Effector memory CD4-positive, alpha-beta T cell (primary cell): ENCODE results near the gene SULT2B1.

Source experiments
- DNase-seq, 3 donors: peaks; one replicate each; pipeline ENCODE4 v3.0.0-alpha.2; 2020
- H3K27ac ChIP-seq: 2 replicates; pipeline ENCODE4 v1.7.0; 2013; ENCODE audit warnings: mild to moderate bottlenecking, low read length, moderate library complexity; ENCODE audit not compliant: insufficient read depth, poor library complexity, severe bottlenecking
- H3K27me3 ChIP-seq: replicated peaks from 2 replicates; pipeline ENCODE4 v1.7.0; 2013; ENCODE audit warnings: mild to moderate bottlenecking, low read length; ENCODE audit not compliant: insufficient read depth, control insufficient read depth, poor library complexity, severe bottlenecking
- H3K36me3 ChIP-seq: 2 replicates; pipeline ENCODE4 v1.7.0; 2013; ENCODE audit warnings: mild to moderate bottlenecking, low read length, moderate library complexity; ENCODE audit not compliant: control insufficient read depth, insufficient read depth
- H3K4me1 ChIP-seq: 2 replicates; pipeline ENCODE4 v1.7.0; 2013; ENCODE audit warnings: low read length, mild to moderate bottlenecking; ENCODE audit not compliant: control insufficient read depth, insufficient read depth, poor library complexity, severe bottlenecking
- H3K4me3 ChIP-seq: 2 replicates; pipeline ENCODE4 v1.7.0; 2013; ENCODE audit warnings: low read length, low read depth, mild to moderate bottlenecking; ENCODE audit not compliant: insufficient read depth, poor library complexity, severe bottlenecking
- H3K9me3 ChIP-seq: 2 replicates; pipeline ENCODE4 v1.7.0; 2013; ENCODE audit warnings: mild to moderate bottlenecking, low read length, moderate library complexity; ENCODE audit not compliant: control insufficient read depth

SULT2B1 gene

DNA sequence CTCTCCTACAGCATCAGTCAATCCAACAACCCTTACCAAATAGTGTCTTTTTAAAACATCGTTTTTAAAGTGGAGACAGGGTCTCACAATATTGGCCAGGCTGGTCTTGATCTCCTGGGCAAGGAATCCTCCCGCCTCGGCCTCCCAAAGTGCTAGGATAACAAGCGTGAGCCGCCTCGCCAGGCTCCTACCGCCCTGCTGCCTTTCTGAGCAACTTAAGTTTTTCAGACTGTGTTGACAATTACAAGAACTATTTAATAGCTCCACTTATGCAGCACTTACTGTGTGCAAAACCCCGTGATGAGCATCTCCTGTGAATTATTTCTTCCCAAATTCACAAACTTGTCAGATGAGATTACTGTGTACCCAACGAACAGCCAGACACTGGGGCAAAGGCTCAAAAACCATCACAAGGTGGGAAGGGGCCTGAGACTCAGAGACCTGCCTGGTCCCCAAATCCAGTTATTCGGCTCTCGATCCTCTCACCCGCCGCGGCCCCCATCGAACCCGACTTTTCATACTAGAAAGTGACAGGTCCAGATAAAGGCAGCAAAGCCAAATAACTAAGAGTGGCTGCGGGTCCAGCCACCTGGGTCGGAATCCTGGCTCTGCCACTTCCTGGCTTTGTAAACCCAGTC is 66.4 kb downstream of the SULT2B1 start:
- Histone ChIP-seq H3K4me1 (peaks cover 36% of the 10 kb centered on the region), H3K27ac (peak overlapping the region; percentile 88), H3K4me3 (peak overlapping the region; percentile 93), H3K27me3 (no peaks in the 10 kb centered on the region), H3K9me3 (no peaks in the 10 kb centered on the region), H3K36me3 (peaks cover 32% of the 10 kb centered on the region)
- DNase-seq = no peak

DNA sequence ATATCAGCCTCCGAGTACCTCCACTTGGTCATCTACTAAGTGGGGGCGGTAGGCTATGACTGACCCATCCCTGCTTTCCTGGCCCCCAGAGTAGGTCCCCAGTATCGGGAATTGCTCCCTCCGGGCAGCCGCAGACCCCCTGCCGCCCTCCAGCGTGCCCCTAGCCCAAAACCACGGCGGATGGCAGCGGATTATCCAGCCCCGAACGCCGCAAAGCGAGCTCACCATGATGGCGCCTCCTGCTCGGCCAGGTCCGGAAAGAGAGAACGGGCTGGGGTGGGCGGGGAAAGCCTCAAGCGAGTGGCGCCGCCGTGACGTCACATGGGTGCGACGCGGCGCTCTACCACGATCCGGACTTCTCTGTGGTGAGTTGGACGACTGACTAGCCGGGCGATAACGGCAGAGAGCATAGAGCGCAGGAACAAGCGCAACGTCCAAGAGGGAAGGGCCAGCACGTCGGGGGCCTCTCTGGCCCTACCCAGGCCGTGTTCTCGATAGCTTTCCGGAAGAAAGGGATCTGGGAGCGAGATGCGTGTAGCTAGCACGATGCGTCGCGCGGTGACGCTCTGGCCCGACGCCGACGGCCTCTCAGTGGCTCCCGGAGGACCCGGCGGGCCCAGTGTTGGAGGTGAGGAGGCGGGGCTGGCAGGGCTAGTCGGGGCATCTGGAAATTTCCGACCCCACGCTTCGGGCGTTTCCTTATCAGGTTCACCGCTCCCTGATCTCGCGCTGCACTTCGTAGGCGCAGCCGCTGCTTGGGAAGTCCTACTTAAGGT is 67.1 kb downstream of the SULT2B1 start, which contains the start of the genes RPL18 and SPHK2:
RPL18 (minus strand) TSS at position 263 of the 776 bp plus-strand sequence; CDS start at position 228, 35 bp downstream.
SPHK2 (plus strand) TSS at position 591 of the 776 bp plus-strand sequence. CDS start 1,009 bp downstream, outside the sequence.
- peak; percentile 90 to 92 (median 91) for DNase-seq
- H3K27me3 ChIP-seq = no peaks in the 10 kb centered on the region

DNA sequence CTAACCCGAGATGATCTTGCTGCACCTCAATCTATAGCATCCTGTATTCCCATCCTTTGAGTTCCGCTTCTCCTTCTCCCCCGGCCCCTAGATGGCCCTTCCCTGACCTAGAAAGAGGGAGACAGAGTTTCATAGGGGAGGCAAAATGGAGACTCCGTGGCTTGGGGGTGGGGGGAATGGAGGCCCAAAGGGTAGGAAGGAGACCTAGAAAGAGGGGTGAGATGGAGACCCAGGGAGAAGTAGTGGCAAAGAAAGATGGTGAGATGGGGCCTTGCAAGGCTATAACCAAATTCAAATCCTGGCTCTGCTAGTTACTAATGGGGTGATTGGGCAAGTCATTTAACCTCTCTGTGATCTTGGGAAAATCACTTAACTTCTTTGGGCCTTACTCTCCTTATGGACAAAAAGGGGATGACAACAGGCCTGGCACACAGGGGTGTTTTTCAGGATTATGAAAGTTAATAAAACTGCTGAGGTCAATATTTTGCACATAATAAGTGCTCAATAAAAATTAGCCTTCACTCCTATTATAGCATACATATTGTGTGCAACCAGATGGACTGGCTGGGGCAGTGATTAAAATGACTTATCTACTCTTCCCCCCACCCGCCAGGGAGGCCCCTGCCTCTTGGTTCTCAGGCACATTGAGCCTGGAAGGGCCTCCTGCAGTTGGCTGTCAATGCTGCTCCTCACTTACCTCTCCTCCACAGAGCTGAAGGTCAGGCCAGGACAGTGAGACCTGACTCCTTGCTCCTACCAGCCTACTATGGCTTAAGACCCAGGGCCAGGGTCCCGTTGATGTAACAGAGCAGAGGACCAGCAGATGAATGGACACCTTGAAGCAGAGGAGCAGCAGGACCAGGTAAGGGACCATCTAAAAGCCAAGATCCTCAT is 68.0 kb downstream of the SULT2B1 start:
- Histone ChIP-seq H3K4me3 (peak overlapping the region; percentile 93), H3K4me1 (peaks cover 46% of the 10 kb centered on the region), H3K36me3 (peaks cover 28% of the 10 kb centered on the region), H3K27me3 (no peaks in the 10 kb centered on the region), H3K9me3 (no peaks in the 10 kb centered on the region), H3K27ac (peak overlapping the region; percentile 88)
- DNase-seq = no peak

More for the DNA sequence above, 67.1 kb downstream of the SULT2B1 start, which contains the start of the genes RPL18 and SPHK2:
- peak within 1 kb of the TSS; percentile 88 for H3K27ac ChIP-seq
- peak within 1 kb of the TSS; percentile 93 for H3K4me3 ChIP-seq
- peaks cover 42% of the 10 kb centered on the region for H3K4me1 ChIP-seq
- H3K36me3 ChIP-seq = peaks cover 32% of the 10 kb centered on the region
- H3K9me3 ChIP-seq = no peaks in the 10 kb centered on the region

DNA sequence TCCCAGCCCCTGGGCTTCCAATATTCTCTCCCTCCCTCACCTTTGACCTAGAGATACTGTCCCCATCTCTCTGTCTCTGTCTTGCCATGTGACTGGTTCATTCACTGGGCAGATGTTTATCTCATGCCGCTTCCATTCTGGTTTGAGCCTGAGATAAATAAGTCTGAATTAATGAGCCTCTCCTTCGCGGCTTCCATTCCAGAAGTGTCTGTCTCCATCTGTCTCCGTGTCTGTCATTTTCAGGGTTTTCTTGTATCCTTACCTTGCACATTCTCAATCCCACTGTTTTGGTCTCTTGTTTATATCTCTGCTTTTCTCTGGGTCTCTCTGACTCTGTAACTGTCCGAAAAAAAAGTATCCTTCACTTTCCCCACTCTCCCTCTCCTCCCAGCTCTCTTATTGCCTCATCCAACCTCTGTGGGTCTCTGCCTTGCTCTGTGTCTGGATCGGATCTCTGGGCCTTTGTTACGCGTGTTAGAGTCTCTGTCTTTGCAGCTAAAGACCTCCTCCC is 71.6 kb downstream of the SULT2B1 start:
- no peaks in the 10 kb centered on the region for H3K9me3 ChIP-seq
- no peak for DNase-seq
- peak overlapping the region; percentile 58 for H3K27ac ChIP-seq
- no peaks in the 10 kb centered on the region for H3K27me3 ChIP-seq
- H3K36me3 ChIP-seq = no peaks in the 10 kb centered on the region
- H3K4me1 ChIP-seq = peaks cover 24% of the 10 kb centered on the region
- peak overlapping the region; percentile 39 for H3K4me3 ChIP-seq

DNA sequence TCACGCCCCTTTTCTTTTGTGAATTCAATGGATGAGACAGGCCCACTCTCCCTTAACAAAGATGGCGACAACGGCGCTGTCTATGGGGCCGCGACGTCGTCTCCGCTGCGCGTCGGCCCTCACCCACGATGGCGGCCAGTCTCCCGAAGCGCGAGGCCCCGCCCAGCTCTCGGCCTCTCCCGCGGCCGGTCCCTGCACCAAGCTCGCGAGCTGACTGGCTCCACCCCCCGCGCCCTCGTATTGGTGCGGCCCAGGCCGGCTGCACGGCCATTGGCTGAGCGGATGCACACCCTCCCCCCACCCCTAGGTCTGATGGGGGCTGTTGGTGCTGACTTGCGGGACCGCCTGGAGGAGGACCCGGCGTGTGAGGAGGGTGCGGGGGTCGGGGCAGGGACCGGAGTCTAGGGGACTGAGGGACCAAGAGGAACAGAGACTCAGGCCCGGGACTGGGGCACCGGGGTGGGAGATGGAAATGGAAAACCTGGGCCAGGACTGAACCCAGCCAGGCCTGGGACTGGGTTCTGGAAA is 72.2 kb downstream of the SULT2B1 start:
- no peaks in the 10 kb centered on the region for H3K36me3 ChIP-seq
- H3K4me1 ChIP-seq = peaks cover 22% of the 10 kb centered on the region
- peak; percentile 84 to 91 (median 88) for DNase-seq
- no peaks in the 10 kb centered on the region for H3K27me3 ChIP-seq
- H3K4me3 ChIP-seq = peak overlapping the region; percentile 39
- H3K9me3 ChIP-seq = no peaks in the 10 kb centered on the region
- H3K27ac ChIP-seq = peak overlapping the region; percentile 58

DNA sequence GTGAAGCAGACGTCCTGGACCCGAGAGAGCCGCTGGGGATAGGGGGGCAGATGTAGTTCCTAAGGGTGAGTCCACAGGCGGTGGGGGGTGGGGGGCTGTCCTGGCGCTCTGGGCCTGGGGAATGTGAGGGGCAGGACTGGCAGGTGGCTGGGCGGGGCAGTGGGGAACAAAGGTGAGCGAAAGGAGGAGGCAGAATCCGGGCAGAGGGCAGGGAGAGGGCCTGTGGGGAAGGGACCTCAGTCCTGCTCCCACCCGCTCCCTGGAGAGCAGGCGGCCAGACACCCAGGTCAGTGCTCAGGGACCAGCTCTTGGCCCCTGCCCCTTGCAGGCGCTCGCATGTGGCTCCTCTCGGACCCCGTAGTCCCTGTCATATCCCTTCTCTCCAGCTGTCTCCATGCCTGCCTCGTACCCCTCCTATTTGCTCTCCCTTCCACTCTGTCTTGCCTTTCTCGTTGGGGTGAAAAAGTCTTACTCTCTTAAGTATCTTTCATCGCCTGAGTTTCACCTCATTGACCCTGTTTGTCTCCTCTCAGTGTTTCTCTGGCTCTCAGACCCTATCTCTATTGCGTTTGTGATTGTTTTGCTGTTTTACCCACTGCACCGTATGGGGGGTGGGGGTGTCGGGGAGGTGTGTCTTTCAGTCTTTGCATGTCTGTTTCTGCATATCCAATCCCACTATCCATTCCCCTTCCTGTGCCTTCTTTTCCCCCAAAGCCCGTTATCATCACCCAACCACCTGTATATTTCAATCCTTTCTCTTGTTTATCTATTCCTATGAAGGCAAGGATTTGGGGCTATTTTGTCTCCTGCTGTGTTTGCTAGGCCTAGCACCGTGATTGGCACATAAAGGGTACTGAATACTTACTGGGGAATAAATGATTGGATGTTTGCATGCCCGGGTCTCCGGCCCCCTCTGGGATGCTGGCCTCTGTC is 73.1 kb downstream of the SULT2B1 start:
- peaks cover 17% of the 10 kb centered on the region for H3K4me1 ChIP-seq

DNA sequence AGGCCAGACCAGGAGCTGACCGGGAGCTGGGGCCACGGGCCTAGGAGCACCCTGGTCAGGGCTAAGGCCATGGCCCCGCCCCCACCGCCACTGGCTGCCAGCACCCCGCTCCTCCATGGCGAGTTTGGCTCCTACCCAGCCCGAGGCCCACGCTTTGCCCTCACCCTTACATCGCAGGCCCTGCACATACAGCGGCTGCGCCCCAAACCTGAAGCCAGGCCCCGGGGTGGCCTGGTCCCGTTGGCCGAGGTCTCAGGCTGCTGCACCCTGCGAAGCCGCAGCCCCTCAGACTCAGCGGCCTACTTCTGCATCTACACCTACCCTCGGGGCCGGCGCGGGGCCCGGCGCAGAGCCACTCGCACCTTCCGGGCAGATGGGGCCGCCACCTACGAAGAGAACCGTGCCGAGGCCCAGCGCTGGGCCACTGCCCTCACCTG is 73.9 kb downstream of the SULT2B1 start:
- Histone ChIP-seq H3K4me1 (peaks cover 24% of the 10 kb centered on the region), H3K27me3 (no peaks in the 10 kb centered on the region), H3K9me3 (no peaks in the 10 kb centered on the region), H3K27ac (no peak overlapping the region), H3K4me3 (no peak overlapping the region), H3K36me3 (peaks cover 15% of the 10 kb centered on the region)
- no peak for DNase-seq

More for the DNA sequence above, 73.1 kb downstream of the SULT2B1 start:
- Histone ChIP-seq H3K9me3 (no peaks in the 10 kb centered on the region), H3K36me3 (peaks cover 7% of the 10 kb centered on the region), H3K4me3 (no peak overlapping the region), H3K27ac (peak overlapping the region; percentile 58), H3K27me3 (no peaks in the 10 kb centered on the region)
- no peak for DNase-seq

DNA sequence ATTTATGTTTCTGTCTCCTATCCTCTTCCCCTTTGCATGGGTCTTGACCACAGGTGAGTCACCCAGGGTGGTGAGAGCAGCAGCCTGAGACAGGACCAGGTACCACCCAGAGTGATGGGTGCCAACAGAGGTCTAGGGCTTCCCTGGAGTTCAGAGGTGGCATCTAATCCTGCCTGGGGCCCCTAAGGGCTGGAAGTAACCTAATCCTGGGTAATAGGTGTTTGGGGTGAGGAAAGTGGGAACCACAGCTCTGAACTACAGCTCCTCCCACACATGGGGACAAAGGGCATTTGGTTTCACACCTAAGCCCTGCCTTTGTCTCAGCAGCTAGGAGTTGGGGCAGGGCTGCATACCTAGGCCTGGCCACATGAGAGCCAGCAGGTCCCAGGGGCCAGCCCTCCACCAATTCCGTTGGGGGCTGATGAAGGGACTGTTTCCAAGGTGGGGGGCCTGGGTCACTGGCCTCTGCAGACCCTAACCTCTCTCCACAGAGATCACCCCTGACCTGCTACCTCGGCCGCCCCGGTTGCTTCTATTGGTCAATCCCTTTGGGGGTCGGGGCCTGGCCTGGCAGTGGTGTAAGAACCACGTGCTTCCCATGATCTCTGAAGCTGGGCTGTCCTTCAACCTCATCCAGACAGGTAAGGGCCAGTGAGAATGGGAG is 75.4 kb downstream of the SULT2B1 start:
- peaks cover 24% of the 10 kb centered on the region for H3K4me1 ChIP-seq
- no peak for DNase-seq
- H3K9me3 ChIP-seq = no peaks in the 10 kb centered on the region
- H3K4me3 ChIP-seq = no peak overlapping the region
- peaks cover 26% of the 10 kb centered on the region for H3K36me3 ChIP-seq
- H3K27ac ChIP-seq = no peak overlapping the region
- no peaks in the 10 kb centered on the region for H3K27me3 ChIP-seq
